ENCODE data around the gene SLC30A1.

GRCh38 chr1:211595419-211595818, 16.5 kb upstream of the SLC30A1 start:
- TF ChIP-seq, protein P1, sequence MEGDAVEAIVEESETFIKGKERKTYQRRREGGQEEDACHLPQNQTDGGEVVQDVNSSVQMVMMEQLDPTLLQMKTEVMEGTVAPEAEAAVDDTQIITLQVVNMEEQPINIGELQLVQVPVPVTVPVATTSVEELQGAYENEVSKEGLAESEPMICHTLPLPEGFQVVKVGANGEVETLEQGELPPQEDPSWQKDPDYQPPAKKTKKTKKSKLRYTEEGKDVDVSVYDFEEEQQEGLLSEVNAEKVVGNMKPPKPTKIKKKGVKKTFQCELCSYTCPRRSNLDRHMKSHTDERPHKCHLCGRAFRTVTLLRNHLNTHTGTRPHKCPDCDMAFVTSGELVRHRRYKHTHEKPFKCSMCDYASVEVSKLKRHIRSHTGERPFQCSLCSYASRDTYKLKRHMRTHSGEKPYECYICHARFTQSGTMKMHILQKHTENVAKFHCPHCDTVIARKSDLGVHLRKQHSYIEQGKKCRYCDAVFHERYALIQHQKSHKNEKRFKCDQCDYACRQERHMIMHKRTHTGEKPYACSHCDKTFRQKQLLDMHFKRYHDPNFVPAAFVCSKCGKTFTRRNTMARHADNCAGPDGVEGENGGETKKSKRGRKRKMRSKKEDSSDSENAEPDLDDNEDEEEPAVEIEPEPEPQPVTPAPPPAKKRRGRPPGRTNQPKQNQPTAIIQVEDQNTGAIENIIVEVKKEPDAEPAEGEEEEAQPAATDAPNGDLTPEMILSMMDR (conservative IDR thresholded peaks at IDR 0.05 in 1 of 2, IDR thresholded peaks at IDR 0.05 in 1 of 2; ENCODE audit: low read depth in 1 of 2, low read length in 2 of 2), result no peak
- TF ChIP-seq EZH2 (IDR thresholded peaks at IDR 0.05; ENCODE audit: low read length, missing control alignments), result no peak
